ENCODE data around the gene USHBP1. TPM values are rescaled to one million over a fixed set of nuclear protein-coding genes. Genes with fewer than 3 reads are reported as not detected.

The USHBP1 gene
- total RNA-seq = under 0.01 and 0.28 TPM in 2 replicates

GRCh38 chr19:17264641-17264979 lies at the start of gene USHBP1:
TSS of gene USHBP1 (minus strand) at chr19:17264745. CDS start at chr19:17264299, 446 bp downstream.

DNA sequence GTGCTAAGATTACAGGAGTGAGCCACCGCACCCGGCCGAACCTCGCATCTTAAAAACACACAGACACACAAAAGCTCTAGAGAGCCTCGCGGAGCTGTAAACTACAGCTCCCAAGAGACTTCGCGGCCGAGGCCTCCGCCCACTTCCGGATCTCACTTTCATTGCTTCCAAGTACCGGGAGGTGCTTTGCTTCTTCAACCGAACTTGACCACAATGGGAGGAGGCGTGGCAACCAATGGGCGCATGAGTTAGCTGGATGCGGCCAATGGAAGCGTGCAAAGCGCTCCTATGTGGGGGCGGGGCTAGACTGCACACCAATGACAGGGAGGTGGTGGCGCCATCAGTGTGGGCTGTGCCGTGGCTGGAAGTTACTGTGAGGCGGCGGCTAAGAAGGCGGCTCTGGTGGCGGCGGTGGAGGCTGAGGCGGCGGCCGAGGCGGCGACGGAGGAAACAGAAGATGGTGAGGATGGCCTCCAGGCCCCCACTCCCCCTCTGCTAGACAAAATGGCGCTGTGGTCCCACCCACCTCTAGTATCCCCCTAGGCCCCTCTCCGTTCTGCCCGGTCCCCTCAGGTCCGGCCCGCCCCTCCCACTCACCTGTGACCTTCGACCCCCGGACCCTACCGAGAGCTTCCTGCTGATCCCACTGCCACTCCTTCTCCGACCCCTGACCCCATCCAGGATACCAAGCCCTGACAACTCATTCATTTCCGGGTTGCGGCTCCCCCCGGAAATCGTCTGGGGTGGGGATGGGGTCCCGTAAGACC lies 44.8 kb upstream of the USHBP1 start, which contains the start of gene DDA1:
Gene DDA1 (plus strand): TSS at position 366 of the 767 bp plus-strand sequence. CDS start 92 bp downstream, at position 458.

GRCh38 chr19:17305517-17306284 lies 41.2 kb upstream of the USHBP1 start, which contains the start of gene MRPL34:
TSS of gene MRPL34 (plus strand) at chr19:17305872. CDS start at chr19:17305893, 21 bp downstream.

GRCh38 chr19:17303167-17303939 lies 38.8 kb upstream of the USHBP1 start, which contains the start of gene ABHD8:
TSS of gene ABHD8 (minus strand) at chr19:17303425. CDS start at chr19:17301616, 1,809 bp downstream.

GRCh38 chr19:17281391-17282304 lies 17.1 kb upstream of the USHBP1 start, which contains the start of gene ANKLE1:
TSS of gene ANKLE1 (plus strand) at chr19:17281901. CDS start at chr19:17281921, 20 bp downstream.

DNA sequence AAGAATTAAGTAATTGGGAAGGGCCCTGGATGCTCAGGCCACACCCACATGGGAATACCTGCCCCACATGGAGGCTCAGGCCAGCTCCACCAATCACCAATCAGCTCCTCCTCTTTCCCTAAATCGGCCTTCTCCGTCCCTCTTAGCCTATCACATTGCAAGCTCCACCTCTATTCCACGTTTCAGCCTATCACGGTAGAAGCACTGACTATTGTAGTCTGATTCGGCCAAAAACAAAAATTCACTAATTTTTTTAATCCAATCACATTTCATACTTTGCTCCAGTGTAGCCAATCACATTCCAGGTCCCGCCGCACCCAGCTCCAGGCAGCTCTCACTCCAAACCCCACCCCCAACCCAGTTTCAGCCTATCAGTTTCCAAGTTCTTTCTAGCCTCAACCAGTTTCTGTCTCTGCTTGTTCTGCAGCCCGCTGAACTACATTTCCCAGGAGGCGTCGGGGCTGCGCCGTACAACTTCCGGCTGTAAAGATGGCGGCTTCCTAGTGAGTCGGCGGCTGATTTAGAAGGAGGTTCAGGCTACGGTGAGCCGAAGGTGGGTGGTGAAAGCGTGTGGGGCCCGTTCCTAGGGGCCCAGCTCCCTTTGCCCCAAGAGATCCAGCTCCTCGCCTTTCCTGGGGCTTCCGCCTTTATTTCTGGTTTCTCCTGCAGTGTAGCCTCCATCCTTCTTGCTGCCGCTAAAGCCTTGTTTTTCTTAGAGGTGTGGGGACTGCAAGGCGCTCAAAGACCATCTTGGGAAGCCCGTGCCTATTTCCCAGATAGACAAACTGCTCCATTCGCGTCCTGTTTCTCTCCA lies 2.6 kb upstream of the USHBP1 start, which contains the start of gene BABAM1:
Gene BABAM1 (plus strand): TSS at position 469 of the 814 bp plus-strand sequence. CDS start 1,364 bp downstream, outside the sequence.

GRCh38 chr19:17245535-17245984 lies 19.0 kb downstream of the USHBP1 start, which contains the start of gene NR2F6:
TSS of gene NR2F6 (minus strand) at chr19:17245919. CDS start at chr19:17245220, 699 bp downstream.

GRCh38 chr19:17226002-17226933 lies 38.3 kb downstream of the USHBP1 start, which contains the start of gene OCEL1:
TSS of gene OCEL1 (plus strand) at chr19:17226226. CDS start at chr19:17226248, 22 bp downstream.

GRCh38 chr19:17215127-17215971 lies 49.2 kb downstream of the USHBP1 start, which contains the start of gene USE1:
TSS of gene USE1 (plus strand) at chr19:17215357. CDS start at chr19:17215406, 49 bp downstream.

Other genes starting within 250 kb of the USHBP1 start
- gene CPAMD8, start 237.9 kb downstream of the USHBP1 start, total RNA-seq = 0.19 and 0.56 TPM in 2 replicates
- 0.56 and 9.4 TPM in 2 replicates for gene HAUS8, start 189.3 kb downstream of the USHBP1 start, total RNA-seq
- gene MYO9B, start 189.0 kb downstream of the USHBP1 start, total RNA-seq = 65.9 and 70.8 TPM in 2 replicates
- gene USE1, start 49.4 kb downstream of the USHBP1 start, total RNA-seq = 18.0 and 31.1 TPM in 2 replicates
- gene OCEL1, start 38.5 kb downstream of the USHBP1 start, total RNA-seq = 0.77 and 2.3 TPM in 2 replicates
- gene NR2F6, start 18.8 kb downstream of the USHBP1 start, total RNA-seq = 35.5 and 45.2 TPM in 2 replicates
- 67.4 and 125 TPM in 2 replicates for gene BABAM1, start 2.7 kb upstream of the USHBP1 start, total RNA-seq
- gene ANKLE1, start 17.2 kb upstream of the USHBP1 start, total RNA-seq = 1.9 TPM in 1 of 2 replicates, not detected in the other
- 8.2 and 10.4 TPM in 2 replicates for gene ABHD8, start 38.7 kb upstream of the USHBP1 start, total RNA-seq
- gene MRPL34, start 41.1 kb upstream of the USHBP1 start, total RNA-seq = 36.6 and 50.8 TPM in 2 replicates
- gene DDA1, start 44.8 kb upstream of the USHBP1 start, total RNA-seq = 18.3 and 33.2 TPM in 2 replicates
- gene ANO8, start 70.1 kb upstream of the USHBP1 start, total RNA-seq = 3.1 and 4.5 TPM in 2 replicates
- gene GTPBP3, start 72.8 kb upstream of the USHBP1 start, total RNA-seq = 12.4 and 12.8 TPM in 2 replicates
- 0.19 and 0.28 TPM in 2 replicates for gene PLVAP, start 112.6 kb upstream of the USHBP1 start, total RNA-seq
- gene CCDC194, start 129.5 kb upstream of the USHBP1 start, total RNA-seq = not detected in 2 replicates
- gene BST2, start 140.9 kb upstream of the USHBP1 start, total RNA-seq = 30.7 and 56.7 TPM in 2 replicates
- 27.0 and 29.6 TPM in 2 replicates for gene MVB12A, start 155.3 kb upstream of the USHBP1 start, total RNA-seq
- gene TMEM221, start 183.9 kb upstream of the USHBP1 start, total RNA-seq = under 0.01 TPM in 1 of 2 replicates, not detected in the other
- not detected in 2 replicates for gene NXNL1, start 196.2 kb upstream of the USHBP1 start, total RNA-seq
- 9.2 and 35.0 TPM in 2 replicates for gene SLC27A1, start 205.8 kb upstream of the USHBP1 start, total RNA-seq
- gene PGLS, start 246.9 kb upstream of the USHBP1 start, total RNA-seq = 37.8 and 38.9 TPM in 2 replicates